GM23248 (cell line): ENCODE results near the gene ABCA1. TPM values are rescaled to one million over a fixed set of nuclear protein-coding genes. Genes with fewer than 3 reads are reported as not detected.

Source experiments
- DNase-seq: peaks from one replicate; pipeline ENCODE4 v3.0.0-alpha.2; 2015
- H2AFZ ChIP-seq: fragments of 200-600 bp; sonication (generic); 2 replicates; pipeline ENCODE4 v1.6.1; 2016; ENCODE audit warnings: antibody characterized with exemption
- H3F3A ChIP-seq: fragments of 200-600 bp; sonication (generic); 2 replicates; pipeline ENCODE4 v1.6.1; 2016; ENCODE audit warnings: mild to moderate bottlenecking, antibody characterized with exemption, mixed run types; ENCODE audit not compliant: insufficient read depth
- H3K27ac ChIP-seq: fragments of 200-600 bp; sonication (generic); 2 replicates; pipeline ENCODE4 v1.5.1; 2016; ENCODE audit warnings: mild to moderate bottlenecking
- H3K27me3 ChIP-seq: fragments of 200-600 bp; sonication (generic); replicated peaks from 2 replicates; pipeline ENCODE4 v1.6.1; 2016; ENCODE audit warnings: mild to moderate bottlenecking; ENCODE audit not compliant: insufficient read depth
- H3K36me3 ChIP-seq: fragments of 200-600 bp; sonication (generic); 2 replicates; pipeline ENCODE4 v1.6.1; 2016; ENCODE audit warnings: low read depth, mild to moderate bottlenecking
- H3K4me1 ChIP-seq: fragments of 200-600 bp; sonication (generic); 2 replicates; pipeline ENCODE4 v1.6.1; 2016; ENCODE audit warnings: mild to moderate bottlenecking; ENCODE audit not compliant: insufficient read depth
- H3K4me2 ChIP-seq: fragments of 200-600 bp; sonication (generic); one replicate; pipeline ENCODE4 v1.6.1; 2016; ENCODE audit warnings: mild to moderate bottlenecking; ENCODE audit not compliant: unreplicated experiment
- H3K4me3 ChIP-seq: fragments of 200-600 bp; sonication (generic); 2 replicates; pipeline ENCODE4 v1.5.1; 2016; ENCODE audit warnings: mild to moderate bottlenecking
- H3K79me2 ChIP-seq: fragments of 200-600 bp; sonication (generic); 2 replicates; pipeline ENCODE4 v1.6.1; 2016; ENCODE audit warnings: mild to moderate bottlenecking; ENCODE audit not compliant: insufficient read depth
- H3K9ac ChIP-seq: fragments of 200-600 bp; sonication (generic); 2 replicates; pipeline ENCODE4 v1.6.1; 2016; ENCODE audit warnings: mild to moderate bottlenecking
- H3K9me2 ChIP-seq: fragments of 200-600 bp; sonication (generic); 2 replicates; pipeline ENCODE4 v1.6.1; 2016; ENCODE audit warnings: mixed run types, mild to moderate bottlenecking, moderate library complexity; ENCODE audit not compliant: insufficient read depth
- H3K9me3 ChIP-seq: fragments of 200-600 bp; sonication (generic); one replicate; pipeline ENCODE4 v1.6.1; 2017; ENCODE audit warnings: low read depth
- H4K20me1 ChIP-seq: fragments of 200-600 bp; sonication (generic); 2 replicates; pipeline ENCODE4 v1.6.0; 2016; ENCODE audit not compliant: insufficient read depth
- EZH2 ChIP-seq: fragments of 200-600 bp; sonication (generic); IDR thresholded peaks from 2 replicates; pipeline ENCODE4 v1.6.1; 2018; ENCODE audit warnings: antibody characterized with exemption, mild to moderate bottlenecking; ENCODE audit not compliant: insufficient read depth, poor library complexity, severe bottlenecking
- EZH2phosphoT487 ChIP-seq: fragments of 200-600 bp; sonication (generic); IDR thresholded peaks from 2 replicates; pipeline ENCODE4 v1.6.1; 2018; ENCODE audit warnings: antibody characterized with exemption, moderate library complexity, mild to moderate bottlenecking, low read depth; ENCODE audit not compliant: insufficient read depth
- WGBS, 2 experiments: methylation state at CpG; one replicate each; pipeline ENCODE4 v1.1.6; 2015 to 2017; ENCODE audit warnings: low lambda C conversion rate in 2 of 2, low coverage in 1 of 2; ENCODE audit errors: missing lambda C conversion rate in 2 of 2; 5-methylcytosine and 5-hydroxymethylcytosine counted together
- in situ Hi-C: fragments of 300-500 bp; cut with MboI; formaldehyde crosslinking; loops from 2 replicates; pipeline ENCODE4 v1.15.0; 2020
- polyA plus RNA-seq: library from polyadenylated mRNA; unstranded; fragments of >200 nt; fragmentation: Nextera tagmentation; extraction: Ambion mirVana; gene quantifications from 2 replicates; pipeline ENCODE4 v1.2.1, GENCODE V29; 2016
- total RNA-seq: library from RNA; depleted of rRNA; stranded (reverse); fragments of >200 nt; shearing (Covaris generic); gene quantifications from 2 replicates; pipeline ENCODE4 v1.2.3, GENCODE V29; 2014

The ABCA1 gene
- total and polyA plus RNA-seq, 2 experiments from 2014 or later, result 6.8 to 15.9 TPM

GRCh38 chr9:104767507-104767906 lies 160.4 kb downstream of the ABCA1 start:
- H3K79me2 ChIP-seq, result no peaks in the 10 kb centered on the region
- no peaks in the 10 kb centered on the region for H3K27me3 ChIP-seq
- H3K4me3 ChIP-seq, result no peak overlapping the region
- in situ Hi-C loops, result no loop called here
- 96 to 99% methylated on average over 3 of the region's 3 CpGs for WGBS, 2 experiments
- no peaks in the 10 kb centered on the region for H4K20me1 ChIP-seq
- no peaks in the 10 kb centered on the region for H3K4me1 ChIP-seq
- no peaks in the 10 kb centered on the region for H3K9me2 ChIP-seq
- peaks cover 9% of the 10 kb centered on the region; the same call in 1 of the 2 replicates for H3F3A ChIP-seq
- no peak for TF ChIP-seq EZH2
- TF ChIP-seq EZH2phosphoT487, result no peak
- no peaks in the 10 kb centered on the region for H3K36me3 ChIP-seq
- no peak overlapping the region for H3K9ac ChIP-seq
- H3K27ac ChIP-seq, result no peak overlapping the region
- no peak overlapping the region for H2AFZ ChIP-seq
- H3K4me2 ChIP-seq, result no peak overlapping the region
- H3K9me3 ChIP-seq, result no peaks in the 10 kb centered on the region
- no peak for DNase-seq

- WGBS, 2 experiments, result 93 to 94% methylated on average over 7 of the region's 7 CpGs
- in situ Hi-C loops, result no loop called here
- H3K4me1 ChIP-seq, result no peaks in the 10 kb centered on the region
These were observed 161.9 kb downstream of the ABCA1 start for GRCh38 chr9:104766025-104766424.

GRCh38 chr9:104765138-104765537 lies 162.8 kb downstream of the ABCA1 start:
- no peak overlapping the region for H3K4me2 ChIP-seq
- H4K20me1 ChIP-seq, result no peaks in the 10 kb centered on the region
- H3K4me1 ChIP-seq, result no peaks in the 10 kb centered on the region
- no peaks in the 10 kb centered on the region for H3K27me3 ChIP-seq
- H3K4me3 ChIP-seq, result no peak overlapping the region
- peak overlapping the region; percentile 97 for H2AFZ ChIP-seq
- H3K9ac ChIP-seq, result no peak overlapping the region
- no peak overlapping the region for H3K27ac ChIP-seq
- H3K36me3 ChIP-seq, result peaks cover 8% of the 10 kb centered on the region; the same call in 1 of the 2 replicates
- H3K79me2 ChIP-seq, result no peaks in the 10 kb centered on the region
- no peaks in the 10 kb centered on the region for H3K9me3 ChIP-seq
- 57 to 60% methylated on average over 5 of the region's 5 CpGs for WGBS, 2 experiments
- H3K9me2 ChIP-seq, result no peaks in the 10 kb centered on the region
- in situ Hi-C loops, result no loop called here
- TF ChIP-seq EZH2phosphoT487 (no peak), EZH2 (no peak)
- DNase-seq, result no peak
- H3F3A ChIP-seq, result peaks cover 14% of the 10 kb centered on the region; the same call in 1 of the 2 replicates

More at GRCh38 chr9:104766025-104766424, 161.9 kb downstream of the ABCA1 start:
- Histone ChIP-seq H3K4me3 (no peak overlapping the region), H3K9me2 (no peaks in the 10 kb centered on the region), H3K79me2 (no peaks in the 10 kb centered on the region), H3K4me2 (no peak overlapping the region), H4K20me1 (no peaks in the 10 kb centered on the region), H3K27ac (no peak overlapping the region), H3F3A (peaks cover 9% of the 10 kb centered on the region; the same call in 1 of the 2 replicates), H2AFZ (no peak overlapping the region), H3K9ac (no peak overlapping the region), H3K36me3 (peaks cover under 1% of the 10 kb centered on the region; the same call in 1 of the 2 replicates), H3K27me3 (no peaks in the 10 kb centered on the region), H3K9me3 (no peaks in the 10 kb centered on the region)
- no peak for TF ChIP-seq EZH2phosphoT487
- TF ChIP-seq EZH2, result no peak
- DNase-seq, result no peak

GRCh38 chr9:104758974-104759373 lies 169.0 kb downstream of the ABCA1 start:
- Histone ChIP-seq H3K27me3 (no peaks in the 10 kb centered on the region), H2AFZ (no peak overlapping the region), H3K4me1 (no peaks in the 10 kb centered on the region), H3K9me2 (no peaks in the 10 kb centered on the region), H3F3A (peaks cover 6% of the 10 kb centered on the region; the same call in 1 of the 2 replicates), H3K36me3 (peaks cover 36% of the 10 kb centered on the region), H3K79me2 (no peaks in the 10 kb centered on the region), H3K9ac (no peak overlapping the region), H3K4me3 (no peak overlapping the region), H3K27ac (no peak overlapping the region), H3K9me3 (no peaks in the 10 kb centered on the region), H4K20me1 (no peaks in the 10 kb centered on the region), H3K4me2 (no peak overlapping the region)
- in situ Hi-C loops, result no loop called here
- no peak for DNase-seq
- WGBS, 2 experiments, result 42 to 45% methylated on average over 3 of the region's 3 CpGs
- no peak for TF ChIP-seq EZH2
- no peak for TF ChIP-seq EZH2phosphoT487
